SKM-1 (cell line): ENCODE measurements around the gene RNF5.
"Not testable (repeated sequence)": the region's sequence is repeated elsewhere in the genome, so short reads cannot be mapped to it uniquely, and the experiment has no call there.

Source experiments
- DNase-seq: peaks from one replicate; lab custom pipeline; 2025; ENCODE audit not compliant: unreplicated experiment; lab: John Stamatoyannopoulos, UW

The RNF5 gene

GRCh38 chr6:32177788-32178546 is at the start of gene RNF5:
Gene RNF5, plus strand, starts transcription at chr6:32178405. Its CDS starts 107 bp downstream, at chr6:32178512.
- peak; percentile 99 for DNase-seq

- DNase-seq: no peak
These were observed 49.4 kb upstream of the RNF5 start for GRCh38 chr6:32128751-32129296.

GRCh38 chr6:32129297-32130088 is 48.7 kb upstream of the RNF5 start:
- peak; percentile 78 for DNase-seq

- DNase-seq: no peak
These were observed 46.7 kb upstream of the RNF5 start for GRCh38 chr6:32131439-32131948.

GRCh38 chr6:32132110-32132509 is 46.1 kb upstream of the RNF5 start:
- DNase-seq: no peak

GRCh38 chr6:32133786-32134185 is 44.4 kb upstream of the RNF5 start:
- DNase-seq: no peak

GRCh38 chr6:32137454-32137853 is 40.8 kb upstream of the RNF5 start:
- no peak for DNase-seq

- no peak for DNase-seq
These were observed 38.6 kb upstream of the RNF5 start for GRCh38 chr6:32139590-32139989.

- DNase-seq: no peak
These were observed 37.7 kb upstream of the RNF5 start for GRCh38 chr6:32140420-32141046.

GRCh38 chr6:32144238-32144637 is 34.0 kb upstream of the RNF5 start:
- DNase-seq: not testable (repeated sequence)

GRCh38 chr6:32146287-32146686 is 31.9 kb upstream of the RNF5 start:
- no peak for DNase-seq

- DNase-seq: no peak
These were observed 31.5 kb upstream of the RNF5 start for GRCh38 chr6:32146687-32147086.

- no peak for DNase-seq
These were observed 30.6 kb upstream of the RNF5 start for GRCh38 chr6:32147401-32148132.

GRCh38 chr6:32148289-32149091 is 29.7 kb upstream of the RNF5 start:
- peak; percentile 21 for DNase-seq

- no peak for DNase-seq
These were observed 29.0 kb upstream of the RNF5 start for GRCh38 chr6:32149092-32149755.

- no peak for DNase-seq
These were observed 28.0 kb upstream of the RNF5 start for GRCh38 chr6:32149932-32150870.

- DNase-seq: no peak
These were observed 26.9 kb upstream of the RNF5 start for GRCh38 chr6:32151181-32151862.
